Pericardium fibroblast (primary cell): ENCODE results near the gene PTPN3. TPM values are rescaled to one million over a fixed set of nuclear protein-coding genes. Genes with fewer than 3 reads are reported as not detected.

Source experiments
- total RNA-seq: library from RNA; depleted of rRNA; stranded (reverse); fragments of >200 nt; gene quantifications from 2 replicates; pipeline ENCODE4 v1.2.3, GENCODE V29; 2015

The PTPN3 gene
- total RNA-seq: 0.23 and 7.1 TPM in 2 replicates

GRCh38 chr9:109498195-109499092 is at the start of gene PTPN3:
PTPN3 (minus strand) TSS chr9:109498307; CDS start chr9:109463434, 34,873 bp downstream.

Other genes starting within 250 kb of the PTPN3 start
- gene EPB41L4B, start 177.2 kb downstream of the PTPN3 start, total RNA-seq: under 0.01 and 0.35 TPM in 2 replicates